ENCODE data around the gene SH3RF2.

DNA sequence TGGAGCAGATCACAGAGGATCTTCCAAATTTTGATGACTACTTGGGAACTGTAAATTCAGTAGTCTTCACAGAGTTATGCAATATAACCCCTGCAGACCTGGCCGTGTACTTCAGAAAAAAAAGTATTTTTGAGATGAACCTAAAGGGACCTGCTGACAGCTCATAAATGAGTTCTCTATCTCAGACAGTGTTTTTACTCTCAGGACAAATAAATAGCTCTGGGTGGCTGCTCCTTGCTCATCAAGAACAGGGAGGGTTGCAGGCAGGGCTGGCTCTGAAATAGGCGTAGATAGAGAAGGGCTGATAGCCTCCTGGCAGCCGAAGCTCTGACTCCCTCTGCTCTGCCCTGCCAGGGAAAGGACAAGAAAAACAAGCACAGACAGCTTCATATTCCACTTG is 104.1 kb downstream of the SH3RF2 start:
- TF ChIP-seq POLR2AphosphoS5 (IDR thresholded peaks at IDR 0.05; ENCODE audit: borderline replicate concordance, low read depth, low read length): no peak
- TF ChIP-seq EZH2 (IDR thresholded peaks at IDR 0.05): no peak
